HG02970 (cell line): ENCODE data around the gene SPEM1.

Source experiments
- ATAC-seq: cut with Tn5 transposase; IDR thresholded peaks from one replicate; pipeline ENCODE4 v1.9.1; 2021; ENCODE audit warnings: mild to moderate bottlenecking, moderate library complexity, moderate number of reproducible peaks; ENCODE audit not compliant: unreplicated experiment, low FRiP score

SPEM1 gene, protein sequence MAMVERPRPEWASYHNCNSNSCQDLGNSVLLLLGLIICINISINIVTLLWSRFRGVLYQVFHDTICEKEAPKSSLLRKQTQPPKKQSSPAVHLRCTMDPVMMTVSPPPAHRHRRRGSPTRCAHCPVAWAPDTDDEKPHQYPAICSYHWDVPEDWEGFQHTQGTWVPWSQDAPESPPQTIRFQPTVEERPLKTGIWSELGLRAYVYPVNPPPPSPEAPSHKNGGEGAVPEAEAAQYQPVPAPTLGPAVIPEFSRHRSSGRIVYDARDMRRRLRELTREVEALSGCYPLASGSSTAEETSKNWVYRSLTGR

GRCh38 chr17:7419819-7420610, at the start of gene SPEM1:
Gene SPEM1 (plus strand): TSS chr17:7420324. CDS start chr17:7420385, 61 bp downstream.
- no peak for ATAC-seq

DNA sequence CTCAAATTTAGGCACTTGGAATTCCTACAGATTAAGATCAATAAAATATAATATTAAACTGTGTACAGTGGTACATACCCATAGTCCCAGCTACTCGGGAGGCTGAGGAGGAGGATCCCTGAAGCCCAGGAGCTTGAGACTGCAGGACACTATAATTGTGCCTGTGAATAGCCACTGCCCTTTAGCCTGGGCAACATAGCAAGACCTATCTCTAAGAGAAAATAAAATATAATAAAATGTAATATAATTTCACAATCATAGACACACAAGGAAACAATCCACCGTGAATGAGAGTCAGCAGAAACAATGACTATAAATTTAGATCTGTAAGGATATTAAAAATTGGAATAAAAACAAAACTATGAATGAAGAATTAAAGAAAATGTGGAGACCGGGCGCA, 49.3 kb upstream of the SPEM1 start:
- ATAC-seq, result no peak

GRCh38 chr17:7374353-7374752, 45.8 kb upstream of the SPEM1 start:
- ATAC-seq, result no peak

GRCh38 chr17:7379134-7379533, 41.0 kb upstream of the SPEM1 start:
- no peak for ATAC-seq

GRCh38 chr17:7380321-7380720, 39.8 kb upstream of the SPEM1 start:
- ATAC-seq, result no peak

- no peak for ATAC-seq
These were observed 39.1 kb upstream of the SPEM1 start, which contains the start of gene TNK1 for GRCh38 chr17:7380855-7381683. Gene TNK1 (plus strand): TSS chr17:7381089. CDS start chr17:7382927, 1,838 bp downstream.

DNA sequence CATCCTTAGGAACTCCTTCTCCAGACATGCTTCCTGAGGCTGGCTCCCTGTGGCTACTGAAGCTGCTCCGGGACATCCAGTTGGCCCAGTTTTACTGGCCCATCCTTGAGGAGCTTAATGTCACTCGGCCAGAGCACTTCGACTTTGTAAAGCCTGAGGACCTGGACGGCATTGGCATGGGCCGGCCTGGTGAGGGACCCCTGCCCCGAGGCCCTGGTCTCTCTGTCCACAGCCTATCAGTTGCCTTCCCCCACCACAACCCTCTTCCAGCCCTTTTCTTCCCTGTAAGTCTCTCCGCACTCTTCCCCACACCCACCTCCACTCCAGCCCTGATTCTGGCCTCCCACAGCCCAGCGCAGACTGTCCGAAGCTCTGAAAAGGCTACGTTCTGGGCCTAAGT, 37.2 kb upstream of the SPEM1 start:
- no peak for ATAC-seq

DNA sequence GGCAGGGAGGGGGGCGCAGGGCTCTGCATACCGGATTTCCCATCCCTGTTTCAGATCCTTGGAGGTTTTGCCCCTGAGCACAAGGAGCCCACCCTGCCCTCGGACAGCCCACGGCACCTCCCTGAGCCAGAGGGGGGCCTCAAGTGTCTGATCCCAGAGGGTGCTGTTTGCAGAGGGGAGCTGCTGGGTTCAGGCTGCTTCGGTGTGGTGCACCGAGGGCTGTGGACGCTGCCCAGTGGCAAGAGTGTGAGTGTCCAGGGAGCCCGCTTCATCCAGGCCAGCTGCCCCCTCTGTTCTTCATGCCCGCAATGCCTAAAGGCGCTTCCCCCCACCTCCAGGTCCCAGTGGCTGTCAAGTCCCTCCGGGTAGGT, 36.8 kb upstream of the SPEM1 start:
- no peak for ATAC-seq

DNA sequence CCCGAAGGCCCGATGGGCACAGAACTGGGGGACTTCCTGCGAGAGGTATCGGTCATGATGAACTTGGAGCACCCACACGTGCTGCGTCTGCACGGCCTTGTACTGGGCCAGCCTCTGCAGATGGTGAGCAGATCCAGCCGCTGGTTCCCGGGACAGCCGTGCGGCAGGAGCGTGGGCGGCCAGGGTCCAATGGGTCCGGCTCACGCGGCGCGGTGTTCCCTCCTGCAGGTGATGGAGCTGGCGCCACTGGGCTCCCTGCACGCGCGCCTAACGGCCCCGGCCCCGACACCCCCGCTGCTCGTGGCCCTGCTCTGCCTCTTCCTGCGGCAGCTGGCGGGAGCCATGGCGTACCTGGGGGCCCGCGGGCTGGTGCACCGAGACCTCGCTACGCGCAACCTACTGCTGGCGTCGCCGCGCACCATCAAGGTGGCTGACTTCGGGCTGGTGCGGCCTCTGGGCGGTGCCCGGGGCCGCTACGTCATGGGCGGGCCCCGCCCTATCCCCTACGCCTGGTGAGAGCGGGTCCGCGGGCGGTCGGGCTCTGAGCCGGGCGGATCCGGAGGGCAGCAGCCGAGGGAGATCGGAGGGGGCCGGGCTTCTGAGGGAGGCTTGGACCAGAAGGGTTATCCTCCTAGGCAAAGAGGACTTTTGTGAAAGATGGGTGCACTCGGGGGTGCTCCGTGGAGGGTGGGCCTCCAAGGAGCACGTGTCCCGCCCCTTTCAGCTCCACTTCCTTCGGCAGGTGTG, 36.2 kb upstream of the SPEM1 start:
- peak; percentile 53 for ATAC-seq

GRCh38 chr17:7384489-7385081, 35.5 kb upstream of the SPEM1 start:
- no peak for ATAC-seq

DNA sequence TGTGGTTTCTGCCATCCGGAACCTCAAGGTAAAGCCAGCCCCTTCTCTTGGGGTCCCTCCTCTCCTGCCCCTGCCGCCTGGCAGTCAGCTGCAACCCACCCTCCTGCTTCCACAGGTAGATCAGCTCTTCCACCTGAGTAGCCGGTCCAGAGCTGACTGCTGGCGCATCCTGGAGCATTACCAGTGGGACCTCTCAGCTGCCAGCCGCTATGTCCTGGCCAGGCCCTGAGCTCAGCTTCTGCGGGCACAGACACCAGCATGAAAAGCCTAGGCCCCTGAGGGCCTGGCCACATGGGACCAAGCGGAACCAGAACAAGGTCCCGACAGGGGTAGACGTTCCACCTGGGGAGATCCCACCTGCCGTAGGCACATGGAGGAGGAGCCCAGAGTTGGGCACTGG, 31.3 kb upstream of the SPEM1 start:
- no peak for ATAC-seq

GRCh38 chr17:7389924-7390910, 29.9 kb upstream of the SPEM1 start:
- ATAC-seq, result no peak

DNA sequence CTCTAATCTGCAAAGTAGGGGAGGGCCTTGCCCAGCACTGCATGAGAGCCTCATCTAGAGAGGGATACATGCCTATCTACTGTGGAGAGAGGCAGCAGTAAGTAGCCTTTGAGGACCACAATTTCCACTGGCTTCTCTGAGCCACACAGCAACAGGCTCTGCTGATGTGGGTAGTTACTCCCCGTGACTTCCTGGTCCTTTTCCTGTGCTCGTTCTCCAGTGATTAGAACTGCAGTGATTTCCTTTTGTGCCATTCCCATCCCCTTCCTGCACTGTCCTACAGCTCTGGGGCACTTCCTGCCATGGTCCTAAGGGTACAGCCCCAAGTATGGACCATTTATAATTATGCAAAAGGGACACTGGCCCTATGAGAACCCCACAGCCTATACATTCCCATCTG, 28.8 kb upstream of the SPEM1 start:
- ATAC-seq, result no peak

DNA sequence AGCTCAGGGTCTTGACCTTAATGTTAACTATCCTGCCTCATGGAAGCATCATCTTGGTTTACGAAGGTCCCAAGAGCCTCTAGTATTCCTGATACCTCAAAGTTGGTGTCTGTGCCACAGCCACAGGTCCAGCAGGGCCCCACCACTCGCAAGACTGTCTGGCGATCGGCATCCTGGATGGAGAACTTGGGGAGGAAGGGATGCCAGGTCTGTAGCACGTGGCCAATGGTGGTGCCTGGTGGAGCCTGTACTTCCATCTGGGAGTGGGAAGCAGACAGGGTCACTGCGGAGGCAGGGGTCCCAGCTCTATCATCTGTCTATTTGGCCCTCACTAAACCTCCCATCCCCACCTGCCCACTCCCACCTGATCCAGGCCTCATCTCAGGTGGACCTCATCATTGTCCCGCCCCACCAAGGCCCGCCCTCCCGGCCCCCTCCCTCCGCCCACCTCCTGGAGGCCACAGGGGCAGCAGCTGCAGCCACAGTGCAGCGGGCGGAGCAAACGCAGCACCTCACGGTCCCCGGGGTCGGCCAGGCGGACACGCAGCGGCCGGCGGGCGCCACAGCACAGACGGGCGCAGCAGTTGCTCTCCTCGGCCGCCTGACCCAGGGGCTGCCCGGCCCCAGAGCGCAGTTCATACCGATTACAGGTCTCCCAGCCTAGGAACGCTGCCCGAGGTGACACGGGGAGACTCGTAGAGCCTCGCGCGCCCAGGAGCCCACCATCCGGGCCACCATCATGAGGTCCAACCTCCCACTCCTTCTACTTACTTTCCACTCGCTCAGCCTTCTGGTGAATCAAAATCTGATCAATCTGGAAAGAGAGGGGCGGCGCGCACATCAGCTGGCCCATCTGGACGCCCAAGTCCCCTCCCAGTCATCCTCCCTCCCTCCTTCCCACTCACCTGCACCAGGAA, 27.2 kb upstream of the SPEM1 start:
- no peak for ATAC-seq

GRCh38 chr17:7393613-7394451, 26.3 kb upstream of the SPEM1 start:
- ATAC-seq, result peak; percentile 43

- peak; percentile 78 for ATAC-seq
These were observed 25.5 kb upstream of the SPEM1 start, which contains the start of gene PLSCR3 for GRCh38 chr17:7394452-7395191. Gene PLSCR3 (minus strand): TSS chr17:7394525. CDS start chr17:7394110, 415 bp downstream.
